A673 (cell line): Measurements from ENCODE around the gene OBP2B.

ENCODE experiments used
- CTCF ChIP-seq: fragments of 300-800, 200-600 bp; sonication (generic); conservative IDR thresholded peaks from 2 replicates; pipeline ENCODE4 v1.5.1; 2017; ENCODE audit warnings: low read depth, mild to moderate bottlenecking, antibody characterized with exemption, low read length, moderate library complexity, mixed read lengths
- EZH2 ChIP-seq: fragments of 200-600 bp; sonication (generic); IDR thresholded peaks from 2 replicates; pipeline ENCODE4 v1.6.1; 2017; ENCODE audit warnings: borderline replicate concordance, low read depth, mild to moderate bottlenecking, mixed read lengths, antibody characterized with exemption, low read length; ENCODE audit not compliant: poor library complexity, severe bottlenecking

DNA sequence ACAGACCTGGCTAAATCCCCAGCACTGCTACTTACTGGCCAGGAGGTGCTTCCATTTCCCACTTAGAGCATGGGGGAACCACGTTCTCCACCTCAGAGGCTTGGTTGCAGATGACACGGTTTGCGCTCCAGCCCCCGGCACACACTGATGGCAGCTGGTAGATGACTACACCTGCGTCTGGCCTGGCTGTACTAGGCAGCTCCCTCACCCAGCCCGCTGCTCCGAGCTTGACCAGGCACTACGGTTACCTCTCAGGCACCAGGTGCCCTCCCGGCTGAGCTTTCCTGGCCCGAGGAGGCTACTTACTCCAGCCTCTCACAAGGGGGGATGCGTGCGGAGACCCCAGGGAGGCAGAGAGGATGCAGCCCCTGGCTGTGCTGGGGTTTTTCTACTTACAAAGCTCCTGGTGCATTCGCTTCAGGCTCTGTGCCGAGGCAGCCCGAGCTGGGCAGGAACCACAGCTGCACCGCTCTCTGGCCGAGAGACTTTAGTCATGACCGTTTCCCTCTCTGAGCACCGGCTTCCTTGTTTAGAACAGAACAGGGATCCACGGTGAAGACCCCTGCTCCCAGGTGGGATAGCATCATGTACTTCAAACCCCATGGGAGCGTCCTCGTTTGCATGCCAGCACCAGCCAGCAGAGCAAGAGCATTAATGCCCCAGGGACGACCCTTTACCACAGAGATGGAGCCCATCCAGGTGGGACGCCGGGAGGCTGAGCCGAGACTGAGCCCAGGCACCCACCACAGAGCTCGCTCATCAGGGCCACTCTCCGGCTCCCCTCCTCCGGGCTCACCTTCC lies 37.7 kb downstream of the OBP2B start:
- TF ChIP-seq CTCF (no peak), EZH2 (no peak)
